ENCODE measurements around the gene FSHR. TPM values are rescaled to one million over a fixed set of nuclear protein-coding genes. Genes with fewer than 3 reads are reported as not detected.

FSHR gene
- total and polyA plus RNA-seq, 2 of the 8 experiments (the other 6 are each of a cell fraction or from before 2014, with no cell fraction given) = not detected

DNA sequence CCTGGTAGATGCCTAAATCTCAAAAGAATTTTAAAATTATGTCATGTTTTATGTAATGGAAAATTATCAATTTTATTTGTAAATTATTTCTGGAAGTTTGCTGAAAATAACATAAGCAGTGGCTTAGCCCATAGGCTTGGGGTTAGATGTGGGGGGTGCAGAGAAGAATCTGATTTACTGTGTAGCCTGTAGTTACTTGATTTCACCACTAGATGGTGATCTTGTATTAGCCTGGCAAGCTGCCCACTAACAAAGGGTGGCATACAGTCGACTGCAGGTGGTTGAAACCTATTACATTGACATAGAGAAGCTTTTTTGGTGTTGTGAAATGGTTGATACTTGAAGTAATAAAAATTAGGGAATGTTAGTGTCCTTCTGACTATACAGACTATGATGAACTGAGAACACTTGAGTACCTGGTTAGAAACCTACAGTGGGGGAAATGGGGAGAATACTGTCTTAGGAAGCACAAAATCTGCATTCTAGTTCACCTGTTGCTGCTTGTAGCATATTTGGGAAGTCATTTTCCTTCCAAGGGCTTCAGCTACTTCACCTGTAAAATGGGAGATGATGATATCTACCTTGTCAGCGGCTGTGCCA, 207.8 kb downstream of the FSHR start:
- Histone ChIP-seq H3K4me2 (ENCODE audit: insufficient read depth in 1 of 2, low read depth in 2 of 2, low read length in 2 of 2) (no peak overlapping the region), H4K8ac (ENCODE audit: extremely low read depth, insufficient read depth, low read length) (no peak overlapping the region)
- CTCF ChIA-PET (ENCODE audit: partially characterized antibody) = interaction anchor here (0.6 to 2.9 kb wide), 42 partner anchors 8 to 1545 kb away, joined by 3 to 15 read pairs (median 4); no protein-coding TSS in a partner anchor
- no peak for TF ChIP-seq SP1 (IDR thresholded peaks at IDR 0.05; ENCODE audit: low read depth, low read length)
- TF ChIP-seq CBX5 (IDR thresholded peaks at IDR 0.05; ENCODE audit: low read depth, low read length) = no peak
- no peak for TF ChIP-seq TBP (IDR thresholded peaks at IDR 0.05; ENCODE audit: low read depth, low read length)
- no peak for TF ChIP-seq CBX8 (IDR thresholded peaks at IDR 0.05; ENCODE audit: borderline replicate concordance, low read depth, low read length)
- no peak for TF ChIP-seq SP2 (IDR thresholded peaks at IDR 0.05; ENCODE audit: low read length)
- TF ChIP-seq BRCA1 (IDR thresholded peaks at IDR 0.05; ENCODE audit: low read depth, low read length) = no peak
- TF ChIP-seq SAP30 (IDR thresholded peaks at IDR 0.05; ENCODE audit: insufficient read depth, insufficient replicate concordance, low read length) = no peak
- TF ChIP-seq, protein P1, sequence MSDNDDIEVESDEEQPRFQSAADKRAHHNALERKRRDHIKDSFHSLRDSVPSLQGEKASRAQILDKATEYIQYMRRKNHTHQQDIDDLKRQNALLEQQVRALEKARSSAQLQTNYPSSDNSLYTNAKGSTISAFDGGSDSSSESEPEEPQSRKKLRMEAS (IDR thresholded peaks at IDR 0.05) = no peak
- TF ChIP-seq HDAC2 (IDR thresholded peaks at IDR 0.05; ENCODE audit: borderline replicate concordance in 1 of 2, low read depth in 2 of 2, low read length in 2 of 2) = no peak
- peak in 2 of 3 experiments; percentile 82 to 90; a peak in 3 of 4 replicates for TF ChIP-seq CTCF (IDR thresholded peaks at IDR 0.05; ENCODE audit: control extremely low read depth in 1 of 3, insufficient read depth in 1 of 3, low read depth in 1 of 3, low read length in 3 of 3)

More for the DNA sequence above, 207.8 kb downstream of the FSHR start:
- Histone ChIP-seq H3K36me3 (ENCODE audit: control insufficient read depth in 2 of 4, insufficient read depth in 4 of 4, low read length in 3 of 4) (no peaks in the 10 kb centered on the region), H2BK5ac (ENCODE audit: low read depth, low read length) (no peak overlapping the region), H3K27ac (ENCODE audit: low read depth, low read length) (no peak overlapping the region), H2BK12ac (ENCODE audit: low read depth, low read length) (no peak overlapping the region), H3K9ac (replicated peaks in 1 of 4; ENCODE audit: extremely low read depth in 1 of 4, low read depth in 3 of 4, low read length in 3 of 4) (no peak overlapping the region), H3K56ac (replicated peaks; ENCODE audit: insufficient read length, low read depth, low read length) (no peak overlapping the region), H4K20me1 (replicated peaks in 1 of 2; ENCODE audit: control insufficient read depth in 1 of 2, insufficient read depth in 2 of 2, low read length in 2 of 2) (no peaks in the 10 kb centered on the region), H3K23ac (ENCODE audit: insufficient read length) (no peak overlapping the region), H3K4me1 (replicated peaks in 1 of 4; ENCODE audit: control insufficient read depth in 3 of 4, insufficient read depth in 4 of 4, low read length in 3 of 4) (no peaks in the 10 kb centered on the region), H2BK20ac (ENCODE audit: low read length) (no peak overlapping the region), H2AFZ (ENCODE audit: low read length) (no peak overlapping the region), H4K5ac (ENCODE audit: insufficient read length, low read depth, low read length) (no peak overlapping the region), H2AK5ac (ENCODE audit: low read depth, low read length) (no peak overlapping the region), H2BK15ac (ENCODE audit: low read length) (no peak overlapping the region), H3K9me3 (ENCODE audit: insufficient read depth in 2 of 2, low read depth in 1 of 2, low read length in 1 of 2) (no peaks in the 10 kb centered on the region), H4K91ac (replicated peaks; ENCODE audit: insufficient read length, low read length) (no peak overlapping the region), H3K23me2 (ENCODE audit: low read depth, low read length) (no peaks in the 10 kb centered on the region; the same call in 1 of the 2 replicates), H3K79me2 (ENCODE audit: control insufficient read depth in 1 of 2, insufficient read depth in 2 of 2, low read length in 2 of 2) (no peaks in the 10 kb centered on the region), H3K27me3 (replicated peaks in 1 of 4; ENCODE audit: control insufficient read depth in 3 of 4, extremely low read depth in 1 of 4, insufficient read depth in 3 of 4, low read length in 3 of 4) (no peaks in the 10 kb centered on the region), H3K4me3 (ENCODE audit: extremely low read depth in 1 of 4, insufficient read depth in 2 of 4, low read depth in 3 of 4, low read length in 4 of 4) (no peak overlapping the region), H3K4ac (replicated peaks; ENCODE audit: insufficient read length, low read depth, low read length) (no peak overlapping the region), H3K14ac (ENCODE audit: insufficient read length) (no peak overlapping the region), H3K79me1 (ENCODE audit: low read depth, low read length) (no peaks in the 10 kb centered on the region), H2BK120ac (replicated peaks; ENCODE audit: low read depth, low read length) (no peak overlapping the region), H3K18ac (ENCODE audit: extremely low read depth, low read length) (no peak overlapping the region)
- DNase-seq (ENCODE audit: low read depth in 1 of 2, low spot score in 2 of 2) (no peak), FAIRE-seq (peak; percentile 93)
- WGBS, 2 experiments (ENCODE audit: extremely low coverage in 1 of 2, insufficient coverage in 1 of 2, insufficient read length in 1 of 2, insufficient replicate concordance in 2 of 2, low coverage in 1 of 2, low lambda C conversion rate in 2 of 2, missing lambda C conversion rate in 1 of 2) = 54% methylated on average over 2 of the region's 2 CpGs; no CpG with 5 or more reads in 1 of the 2 experiments
- POLR2A ChIA-PET (ENCODE audit: partially characterized antibody) = no interaction called here
